Endothelial cell (in vitro differentiated cells): Measurements from ENCODE around the gene SUB1. TPM values are rescaled to one million over a fixed set of nuclear protein-coding genes. Genes with fewer than 3 reads are reported as not detected.

Experiments
- DNase-seq: peaks from one replicate; pipeline ENCODE4 v3.0.0; 2021; ENCODE audit warnings: low spot score
- H3K27ac Mint-ChIP-seq: one replicate; pipeline ENCODE4 v1.8.0; 2021; ENCODE audit warnings: mixed read lengths, inconsistent platforms; ENCODE audit not compliant: unreplicated experiment
- H3K27me3 Mint-ChIP-seq: one replicate; pipeline ENCODE4 v1.8.0; 2021; ENCODE audit warnings: mild to moderate bottlenecking, moderate library complexity, mixed read lengths, inconsistent platforms; ENCODE audit not compliant: unreplicated experiment
- H3K36me3 Mint-ChIP-seq: one replicate; pipeline ENCODE4 v1.8.0; 2021; ENCODE audit warnings: mild to moderate bottlenecking, low read depth, mixed read lengths, inconsistent platforms; ENCODE audit not compliant: unreplicated experiment
- H3K4me1 Mint-ChIP-seq: one replicate; pipeline ENCODE4 v1.8.0; 2021; ENCODE audit warnings: mild to moderate bottlenecking, mixed read lengths, inconsistent platforms; ENCODE audit not compliant: unreplicated experiment
- H3K4me3 Mint-ChIP-seq: one replicate; pipeline ENCODE4 v1.8.0; 2021; ENCODE audit warnings: mild to moderate bottlenecking, mixed read lengths, inconsistent platforms; ENCODE audit not compliant: unreplicated experiment
- H3K9me3 Mint-ChIP-seq: one replicate; pipeline ENCODE4 v1.8.0; 2021; ENCODE audit warnings: mixed read lengths, inconsistent platforms; ENCODE audit not compliant: unreplicated experiment
- CTCF ChIP-seq: fragments of 200-600 bp; sonication (generic); IDR thresholded peaks from one replicate; pipeline ENCODE4 v1.5.0; 2021; ENCODE audit warnings: antibody characterized with exemption; ENCODE audit not compliant: unreplicated experiment
- total RNA-seq: library from RNA; stranded (reverse); fragmentation: NEBNext Ultra II Directional; extraction: Animal tissue kit (Norgen Biotek cat#: 25700); gene quantifications from one replicate; pipeline ENCODE4 v1.2.1, GENCODE V29; 2021; ENCODE audit not compliant: unreplicated experiment

SUB1 gene
- total RNA-seq, 1 donor from 2014 or later = 294 TPM

- Mint-ChIP-seq H3K4me3 (no peak overlapping the region), H3K36me3 (peaks cover 34% of the 10 kb centered on the region), H3K4me1 (peaks cover 21% of the 10 kb centered on the region), H3K27ac (no peak overlapping the region), H3K27me3 (peaks cover 2% of the 10 kb centered on the region), H3K9me3 (no peaks in the 10 kb centered on the region)
- TF ChIP-seq CTCF = no peak
- DNase-seq = no peak
Observed at GRCh38 chr5:32595118-32595517, 9.8 kb downstream of the SUB1 start.

- Mint-ChIP-seq H3K9me3 (no peaks in the 10 kb centered on the region), H3K4me1 (peaks cover 18% of the 10 kb centered on the region), H3K4me3 (no peak overlapping the region), H3K27ac (no peak overlapping the region), H3K36me3 (peaks cover 32% of the 10 kb centered on the region), H3K27me3 (peaks cover 2% of the 10 kb centered on the region)
- DNase-seq = no peak
- TF ChIP-seq CTCF = no peak
Observed at GRCh38 chr5:32597041-32597629, 11.8 kb downstream of the SUB1 start.

- no peak for DNase-seq
- no peak for TF ChIP-seq CTCF
- H3K4me3 Mint-ChIP-seq = no peak overlapping the region
- no peaks in the 10 kb centered on the region for H3K9me3 Mint-ChIP-seq
- no peak overlapping the region for H3K27ac Mint-ChIP-seq
- H3K36me3 Mint-ChIP-seq = peaks cover 21% of the 10 kb centered on the region
- H3K27me3 Mint-ChIP-seq = no peaks in the 10 kb centered on the region
- H3K4me1 Mint-ChIP-seq = peaks cover 12% of the 10 kb centered on the region
Observed at GRCh38 chr5:32598260-32598937, 13.0 kb downstream of the SUB1 start.

GRCh38 chr5:32598997-32599549, 13.7 kb downstream of the SUB1 start:
- no peak overlapping the region for H3K27ac Mint-ChIP-seq
- peaks cover 21% of the 10 kb centered on the region for H3K36me3 Mint-ChIP-seq
- TF ChIP-seq CTCF = no peak
- H3K9me3 Mint-ChIP-seq = no peaks in the 10 kb centered on the region
- peaks cover 12% of the 10 kb centered on the region for H3K4me1 Mint-ChIP-seq
- no peak for DNase-seq
- no peak overlapping the region for H3K4me3 Mint-ChIP-seq
- no peaks in the 10 kb centered on the region for H3K27me3 Mint-ChIP-seq

- Mint-ChIP-seq H3K4me3 (no peak overlapping the region), H3K9me3 (no peaks in the 10 kb centered on the region), H3K27ac (no peak overlapping the region), H3K36me3 (peaks cover 21% of the 10 kb centered on the region), H3K4me1 (peaks cover 12% of the 10 kb centered on the region), H3K27me3 (no peaks in the 10 kb centered on the region)
- DNase-seq = no peak
- TF ChIP-seq CTCF = no peak
Observed at GRCh38 chr5:32600054-32600622, 14.8 kb downstream of the SUB1 start.
